HFF-Myc (cell line): ENCODE results near the gene MSMB.

ENCODE experiments used
- DNase-seq: peaks from one replicate; pipeline ENCODE4 v3.0.0-alpha.2; 2011; ENCODE audit warnings: low read depth; ENCODE audit errors: extremely low read depth
- H3K4me3 ChIP-seq: replicated peaks from 2 replicates; pipeline ENCODE4 v1.5.1; 2011; ENCODE audit warnings: low read depth, mild to moderate bottlenecking, control low read depth, low read length
- CTCF ChIP-seq: IDR thresholded peaks from 2 replicates; pipeline ENCODE4 v1.5.1; 2012; ENCODE audit warnings: mild to moderate bottlenecking, low read depth, low read length, control low read depth; ENCODE audit errors: missing control alignments

MSMB gene

GRCh38 chr10:46077731-46078413 is 31.8 kb upstream of the MSMB start:
- no peak overlapping the region for H3K4me3 ChIP-seq
- TF ChIP-seq CTCF: no peak
- DNase-seq: no peak

- no peak overlapping the region for H3K4me3 ChIP-seq
- TF ChIP-seq CTCF: no peak
- no peak for DNase-seq
Observed at GRCh38 chr10:46077141-46077554, 31.1 kb upstream of the MSMB start.

- no peak for DNase-seq
- H3K4me3 ChIP-seq: no peak overlapping the region
- TF ChIP-seq CTCF: no peak
Observed at GRCh38 chr10:46075869-46076268, 29.8 kb upstream of the MSMB start.

- no peak for DNase-seq
- TF ChIP-seq CTCF: no peak
- H3K4me3 ChIP-seq: no peak overlapping the region
Observed at GRCh38 chr10:46074196-46074946, 28.3 kb upstream of the MSMB start.

- DNase-seq: no peak
- TF ChIP-seq CTCF: no peak
- no peak overlapping the region for H3K4me3 ChIP-seq
Observed at GRCh38 chr10:46073564-46073963, 27.5 kb upstream of the MSMB start.

- TF ChIP-seq CTCF: no peak
- no peak for DNase-seq
- H3K4me3 ChIP-seq: no peak overlapping the region
Observed at GRCh38 chr10:46070749-46071148, 24.7 kb upstream of the MSMB start.
